ENCODE results near the gene SIX6.
"Not testable (repeated sequence)": the region's sequence is repeated elsewhere in the genome, so short reads cannot be mapped to it uniquely, and the experiment has no call there.

Gene SIX6

DNA sequence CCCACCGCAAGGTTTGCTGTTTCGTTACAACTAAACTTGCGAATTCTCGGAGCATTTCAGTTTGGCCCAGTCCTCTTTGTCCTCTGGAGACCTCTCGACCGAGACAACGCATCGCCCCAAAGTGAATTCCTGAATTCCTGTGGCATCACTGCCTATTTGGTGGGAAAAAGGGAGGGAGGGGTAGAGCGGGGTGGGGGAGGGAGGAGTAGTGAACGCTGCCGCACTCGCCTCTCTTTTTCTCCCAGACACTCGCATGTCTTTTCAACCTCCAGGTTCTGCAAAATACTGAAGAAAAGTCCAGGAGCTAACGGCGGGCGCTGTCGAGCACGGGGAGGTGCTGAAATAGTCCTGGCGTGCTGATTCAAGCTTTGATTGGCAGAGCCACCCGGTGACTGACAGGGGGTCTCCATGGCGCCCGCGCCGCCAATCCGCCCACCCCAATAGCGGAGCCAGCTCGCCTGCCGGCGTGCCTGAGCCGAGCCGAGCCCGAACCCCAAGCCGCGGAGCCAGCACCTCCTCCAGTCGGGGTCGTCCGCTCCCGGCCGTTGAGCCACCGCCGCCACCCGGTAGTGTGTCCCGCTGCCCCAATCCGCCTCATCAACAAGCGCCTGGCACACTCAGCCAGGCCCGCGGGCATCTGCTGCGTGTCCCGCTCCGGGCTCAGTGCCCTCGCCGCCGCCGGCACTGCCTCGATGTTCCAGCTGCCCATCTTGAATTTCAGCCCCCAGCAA lies at the start of gene SIX6:
Gene SIX6 (plus strand): TSS at position 440 of the 731 bp plus-strand sequence. CDS start 253 bp downstream, at position 693.
- no peak for TF ChIP-seq POLR2A (IDR thresholded peaks at IDR 0.05; ENCODE audit: low read length)
- no peak for TF ChIP-seq GATA1 (IDR thresholded peaks at IDR 0.05; ENCODE audit: low read depth, low read length)
- DNase-seq = no peak

DNA sequence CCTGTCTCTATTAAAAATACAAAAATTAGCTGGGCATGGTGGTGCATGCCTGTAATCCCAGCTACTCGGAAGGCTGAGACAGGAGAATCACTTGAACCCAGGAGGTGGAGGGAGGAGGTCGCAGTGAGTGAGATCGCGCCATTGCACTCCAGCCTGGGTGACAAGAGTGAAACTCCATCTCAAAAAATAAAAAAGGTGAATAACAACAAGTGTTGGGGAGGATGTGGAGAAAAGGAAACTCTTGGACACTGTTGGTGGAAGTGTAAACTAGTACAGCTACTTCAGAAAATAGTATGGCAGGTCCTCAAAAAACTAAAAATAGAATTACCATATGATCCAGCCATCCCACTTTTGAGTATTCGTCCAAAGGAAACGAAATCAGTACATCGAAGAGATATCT lies 28.7 kb upstream of the SIX6 start:
- DNase-seq = not testable (repeated sequence)

DNA sequence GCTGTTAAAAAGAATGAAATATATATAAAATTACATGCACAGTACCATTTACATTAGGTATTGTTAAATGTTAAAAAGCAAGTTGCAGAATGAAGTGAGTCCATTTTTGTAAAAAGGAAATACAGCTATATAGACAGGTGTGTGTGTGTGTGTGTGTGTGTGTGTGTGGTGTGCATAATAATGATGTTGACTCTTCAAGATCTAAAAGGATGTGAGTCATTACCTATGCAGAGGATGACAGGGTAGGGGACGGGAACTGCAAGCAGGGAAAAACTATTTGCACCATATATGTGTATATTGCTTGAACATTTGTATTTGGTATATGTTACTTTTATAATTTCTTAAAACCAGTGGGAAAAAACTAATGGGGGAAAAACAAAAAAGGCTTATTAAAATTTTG lies 26.2 kb upstream of the SIX6 start:
- no peak for DNase-seq
- TF ChIP-seq GATA1 (IDR thresholded peaks at IDR 0.05; ENCODE audit: low read depth, low read length) = no peak
- no peak for TF ChIP-seq POLR2A (IDR thresholded peaks at IDR 0.05; ENCODE audit: low read length)

DNA sequence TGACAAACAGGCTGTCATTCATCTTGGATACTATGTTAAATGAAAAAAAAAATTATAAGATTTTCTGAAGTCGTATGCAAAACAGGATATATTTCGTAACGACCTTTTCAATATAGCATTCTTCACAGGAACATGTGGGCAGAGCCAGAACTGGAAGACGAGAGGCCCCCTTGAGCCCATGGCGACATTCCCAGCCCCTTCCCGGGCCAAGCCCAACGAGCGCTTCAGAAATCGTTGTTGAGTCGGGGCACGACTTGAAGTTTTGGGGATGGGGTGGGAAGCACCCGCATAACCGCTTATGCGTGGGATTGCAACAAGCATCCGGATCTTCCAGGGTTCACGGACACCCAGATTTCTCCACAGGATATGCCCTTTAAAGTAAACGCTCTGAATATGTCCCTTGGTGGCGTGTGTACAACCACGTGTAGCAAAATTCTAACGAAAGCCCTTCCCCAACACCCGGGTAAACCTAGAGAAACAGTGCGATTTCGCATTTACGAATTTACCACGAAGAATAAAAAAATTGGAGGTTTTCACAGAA lies 23.8 kb upstream of the SIX6 start:
- no peak for DNase-seq
- no peak for TF ChIP-seq GATA1 (IDR thresholded peaks at IDR 0.05; ENCODE audit: low read depth, low read length)
- TF ChIP-seq POLR2A (IDR thresholded peaks at IDR 0.05; ENCODE audit: low read length) = no peak

DNA sequence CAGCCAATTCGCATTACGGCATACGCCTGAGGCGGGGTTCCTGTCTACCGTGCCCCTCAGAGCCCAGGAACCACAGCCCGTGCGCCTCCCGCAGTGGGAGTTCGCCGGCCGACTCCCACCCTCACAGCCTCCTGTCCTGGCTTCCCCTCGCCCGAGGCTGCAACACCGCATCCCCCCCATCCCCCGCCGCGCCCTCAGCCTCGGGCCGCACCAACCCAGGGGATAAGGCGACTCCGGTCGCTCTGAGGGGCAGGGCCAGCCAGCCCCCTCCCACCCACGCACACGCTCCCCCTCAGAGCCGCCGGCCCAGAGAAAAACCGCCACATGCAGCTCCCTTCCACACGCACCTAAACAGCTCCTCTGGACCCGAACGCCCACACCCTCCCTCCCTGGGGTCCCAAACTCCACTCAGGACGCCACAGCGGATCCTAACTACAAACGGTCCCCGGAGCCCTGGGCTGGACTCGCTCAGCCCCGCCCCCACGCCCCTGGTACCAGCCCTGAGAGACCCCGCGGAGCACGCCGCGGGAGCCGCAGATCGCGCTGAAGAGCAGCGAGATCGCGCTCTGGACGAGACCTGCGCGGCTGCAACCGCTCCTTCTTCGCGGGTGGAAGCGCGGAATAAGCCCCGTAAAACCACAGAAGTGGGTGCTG lies 23.2 kb upstream of the SIX6 start, which contains the start of gene C14orf39:
Gene C14orf39 (minus strand): TSS at position 466 of the 654 bp plus-strand sequence. CDS start 985 bp downstream, outside the sequence.
- TF ChIP-seq POLR2A (IDR thresholded peaks at IDR 0.05; ENCODE audit: low read length) (no peak), GATA1 (IDR thresholded peaks at IDR 0.05; ENCODE audit: low read depth, low read length) (no peak)
- DNase-seq = peak; percentile 29 to 39

DNA sequence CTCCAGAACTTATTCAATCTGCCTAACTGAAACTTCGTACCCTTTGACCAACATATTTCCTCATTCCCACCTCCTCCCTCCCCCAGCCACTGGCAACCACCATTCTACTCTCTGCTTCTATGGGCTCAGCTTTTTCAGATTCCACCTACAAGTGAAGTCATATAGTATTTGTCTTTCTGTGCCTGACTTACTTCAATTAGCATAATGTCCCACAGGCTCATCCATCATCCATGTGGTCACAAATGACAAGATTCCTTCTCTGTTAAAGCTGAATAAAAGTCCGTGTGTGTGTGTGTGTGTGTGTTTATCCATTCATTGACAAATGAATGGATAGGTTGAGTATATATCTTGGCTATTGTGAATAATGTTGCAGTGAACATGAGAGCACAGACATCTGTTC lies 21.7 kb upstream of the SIX6 start:
- TF ChIP-seq GATA1 (IDR thresholded peaks at IDR 0.05; ENCODE audit: low read depth, low read length) (no peak), POLR2A (IDR thresholded peaks at IDR 0.05; ENCODE audit: low read length) (no peak)
- no peak for DNase-seq

DNA sequence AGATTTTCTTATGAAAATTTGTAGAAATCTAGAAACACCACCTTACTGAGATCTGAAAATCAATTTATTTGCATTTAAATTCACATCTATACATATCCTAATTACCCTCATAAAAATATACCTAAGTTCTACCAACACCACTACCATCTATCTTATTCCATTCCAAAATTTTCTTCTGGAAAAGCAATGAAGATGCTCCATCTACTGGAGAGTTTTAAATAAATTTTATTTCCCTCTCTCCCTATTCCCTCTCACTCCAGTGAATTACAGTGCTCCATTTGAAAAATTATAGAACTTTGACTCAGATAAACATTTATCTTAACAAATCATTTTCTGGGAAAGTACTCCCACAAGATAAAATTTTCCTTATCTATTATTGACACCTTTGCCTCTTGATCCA lies 20.8 kb upstream of the SIX6 start:
- no peak for TF ChIP-seq GATA1 (IDR thresholded peaks at IDR 0.05; ENCODE audit: low read depth, low read length)
- DNase-seq = no peak

DNA sequence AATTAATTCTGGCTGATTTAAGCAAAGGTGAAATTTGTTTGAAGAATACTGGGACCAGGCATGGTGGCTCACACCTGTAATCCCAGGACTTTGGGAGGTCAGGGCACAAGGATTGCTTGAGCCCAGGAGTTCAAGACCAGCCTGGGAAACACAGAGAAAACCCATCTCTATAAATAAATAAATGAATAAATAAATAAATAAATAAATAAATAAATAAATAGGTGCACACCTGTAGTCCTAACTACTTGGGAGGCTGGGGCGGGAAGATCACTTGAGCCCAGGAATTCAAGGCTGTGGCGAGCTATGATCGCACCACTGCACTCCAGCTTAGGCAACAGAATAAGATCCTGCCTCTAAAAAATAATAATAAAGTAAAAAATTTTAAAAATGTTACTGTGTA lies 18.7 kb upstream of the SIX6 start:
- TF ChIP-seq GATA1 (IDR thresholded peaks at IDR 0.05; ENCODE audit: low read depth, low read length) (no peak), POLR2A (IDR thresholded peaks at IDR 0.05; ENCODE audit: low read length) (no peak)
- DNase-seq = no peak

DNA sequence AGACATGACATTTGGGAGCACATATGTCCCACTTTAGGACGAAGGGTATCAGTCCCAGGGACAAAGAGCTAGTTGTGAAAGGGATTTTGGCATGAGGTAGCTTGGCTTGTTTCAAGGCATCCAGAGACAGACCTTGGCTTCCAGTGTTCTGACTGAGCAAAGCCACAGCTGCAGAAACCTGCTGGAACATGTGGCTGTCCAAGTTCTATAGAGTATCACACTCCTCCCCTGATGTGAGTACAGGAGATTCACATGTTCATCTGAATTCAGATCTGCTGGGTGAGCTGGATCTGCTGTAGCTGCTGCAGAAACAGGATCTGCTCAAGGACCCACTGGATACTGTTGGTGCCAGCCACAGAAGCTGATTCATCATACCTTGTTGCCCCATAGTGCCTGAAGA lies 13.0 kb upstream of the SIX6 start:
- no peak for TF ChIP-seq GATA1 (IDR thresholded peaks at IDR 0.05; ENCODE audit: low read depth, low read length)
- no peak for TF ChIP-seq POLR2A (IDR thresholded peaks at IDR 0.05; ENCODE audit: low read length)
- no peak for DNase-seq

DNA sequence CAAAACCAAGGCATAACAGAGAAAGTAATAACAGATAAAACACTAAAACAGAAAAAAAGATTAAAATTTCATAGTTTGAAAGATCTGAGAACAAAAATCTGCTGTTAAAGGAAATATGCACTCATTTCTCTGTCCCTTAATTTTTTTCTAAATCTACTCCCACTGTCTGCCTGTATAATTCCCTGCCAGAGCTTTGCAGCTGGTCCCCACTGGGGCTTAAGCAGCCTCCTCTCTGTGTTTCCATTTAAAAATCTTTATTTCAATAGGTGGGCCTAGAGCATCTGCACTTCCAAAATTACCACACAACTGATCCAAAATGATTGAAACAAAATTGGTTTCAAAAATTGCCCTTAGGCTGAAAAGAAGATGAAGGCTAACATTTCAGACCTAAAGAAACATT lies 6.4 kb upstream of the SIX6 start:
- TF ChIP-seq POLR2A (IDR thresholded peaks at IDR 0.05; ENCODE audit: low read length) (no peak), GATA1 (IDR thresholded peaks at IDR 0.05; ENCODE audit: low read depth, low read length) (no peak)
- no peak for DNase-seq

DNA sequence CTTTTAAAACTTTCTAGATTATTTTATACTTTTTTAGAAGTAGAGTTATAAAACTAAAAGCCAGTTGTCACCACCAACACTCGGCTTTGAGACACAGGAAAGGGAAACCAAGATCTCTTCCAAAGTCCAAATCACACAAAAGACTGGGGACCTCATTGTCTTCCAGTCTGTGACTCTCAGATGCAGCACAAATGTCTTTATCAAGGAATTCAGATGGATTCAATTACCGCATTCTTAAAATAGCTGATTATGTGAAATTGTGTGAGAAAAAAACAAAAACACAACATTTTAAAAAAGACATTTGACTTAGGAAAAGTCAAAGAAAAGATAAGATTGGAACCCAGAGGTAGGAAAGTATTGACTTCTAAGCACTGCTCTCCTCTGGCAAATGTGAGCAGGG lies 3.5 kb upstream of the SIX6 start:
- DNase-seq = no peak
- TF ChIP-seq POLR2A (IDR thresholded peaks at IDR 0.05; ENCODE audit: low read length) (no peak), GATA1 (IDR thresholded peaks at IDR 0.05; ENCODE audit: low read depth, low read length) (no peak)

DNA sequence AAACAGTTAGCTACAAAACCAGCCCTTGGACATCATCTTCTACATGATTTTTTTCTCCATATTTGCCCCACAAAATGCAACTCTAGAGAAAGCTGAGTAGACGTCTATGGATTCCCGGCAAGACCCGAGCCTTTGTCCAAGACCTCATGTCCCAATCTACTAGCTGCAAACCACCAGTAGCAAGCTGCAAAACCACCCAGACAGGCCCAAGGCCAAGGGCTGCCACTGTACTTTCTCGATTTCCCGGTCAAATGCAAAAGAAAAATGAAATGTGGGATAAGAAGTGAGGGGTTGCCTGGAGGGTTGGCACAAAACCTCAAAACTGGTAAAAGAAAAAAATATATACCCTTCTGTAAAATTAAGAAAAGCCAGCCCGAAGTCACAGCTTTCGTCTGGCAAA lies 2.9 kb upstream of the SIX6 start:
- DNase-seq = no peak
- TF ChIP-seq POLR2A (IDR thresholded peaks at IDR 0.05; ENCODE audit: low read length) (no peak), GATA1 (IDR thresholded peaks at IDR 0.05; ENCODE audit: low read depth, low read length) (no peak)

DNA sequence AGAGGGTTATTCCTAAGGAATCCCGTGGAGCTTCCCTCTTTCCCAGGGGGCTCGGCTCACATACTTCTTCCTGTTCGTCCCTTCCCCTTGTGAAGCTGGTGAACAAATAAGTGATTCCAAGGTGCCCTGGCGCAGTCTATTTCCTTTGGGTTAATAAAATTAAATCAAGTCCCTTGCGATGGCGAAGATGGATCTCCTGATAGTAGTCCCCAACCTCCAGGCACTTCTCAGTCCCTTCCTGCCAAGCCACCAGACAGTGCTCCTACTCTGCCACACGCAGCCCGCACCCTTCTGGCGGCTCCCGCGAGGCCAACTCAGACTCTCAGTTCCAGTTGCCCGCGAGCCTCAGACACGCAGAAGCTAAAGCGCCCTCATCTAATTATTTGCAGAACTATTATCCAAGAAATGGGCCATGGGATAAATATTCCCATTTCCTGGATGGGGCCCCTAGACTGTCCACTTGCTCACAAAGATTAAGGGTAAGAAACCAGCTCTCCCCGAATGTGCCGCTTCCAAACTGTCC lies 2.4 kb upstream of the SIX6 start:
- DNase-seq = no peak
- TF ChIP-seq POLR2A (IDR thresholded peaks at IDR 0.05; ENCODE audit: low read length) (no peak), GATA1 (IDR thresholded peaks at IDR 0.05; ENCODE audit: low read depth, low read length) (no peak)

DNA sequence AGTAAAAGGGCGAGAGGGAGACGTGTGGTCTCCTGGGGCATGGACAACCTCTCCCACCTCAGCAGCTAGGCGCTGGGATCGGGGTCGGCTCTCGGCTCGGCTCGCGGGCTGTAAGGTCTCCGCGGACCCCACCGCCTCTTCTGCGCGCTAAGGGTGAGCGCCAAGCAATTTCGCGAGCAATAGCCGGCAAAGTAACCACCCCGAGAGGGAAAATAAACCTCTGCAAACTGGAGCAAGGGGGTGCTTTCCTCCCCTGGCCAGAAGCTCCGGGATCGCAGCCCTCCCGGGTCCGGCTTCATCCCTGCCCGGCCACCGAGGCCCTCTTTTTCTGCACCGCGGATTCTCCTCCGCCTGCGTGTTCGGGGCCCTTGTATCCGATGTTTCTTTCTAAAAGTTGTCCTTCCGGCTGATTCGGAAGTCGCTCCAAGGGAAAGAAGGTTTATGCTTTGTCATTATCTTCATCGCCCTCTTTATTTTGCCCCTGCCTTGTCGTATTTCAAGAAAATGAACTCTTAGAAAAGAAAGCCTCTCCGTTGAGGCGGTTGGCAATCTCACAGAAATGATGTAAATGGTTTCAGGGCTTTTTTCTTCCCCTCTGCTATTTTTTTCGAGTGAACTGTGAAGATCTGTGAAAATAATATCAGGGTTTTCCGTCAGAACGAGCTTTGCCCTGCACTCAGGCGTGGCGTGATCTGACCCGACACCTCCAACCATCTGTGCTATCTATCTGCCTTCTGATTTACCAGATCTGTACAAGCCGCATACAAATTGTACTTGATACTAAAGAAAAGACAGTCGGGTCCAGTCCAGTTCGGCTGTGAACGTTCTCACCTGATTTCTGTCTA lies 1.7 kb upstream of the SIX6 start:
- no peak for DNase-seq
- no peak for TF ChIP-seq GATA1 (IDR thresholded peaks at IDR 0.05; ENCODE audit: low read depth, low read length)
- TF ChIP-seq POLR2A (IDR thresholded peaks at IDR 0.05; ENCODE audit: low read length) = no peak
